ENCODE measurements around the gene CLDN15. TPM values are rescaled to one million over a fixed set of nuclear protein-coding genes. Genes with fewer than 3 reads are reported as not detected.

CLDN15 gene
- total RNA-seq, 4 donors from 2014 or later, result 5.1 to 6.6 (median 5.8) TPM

DNA sequence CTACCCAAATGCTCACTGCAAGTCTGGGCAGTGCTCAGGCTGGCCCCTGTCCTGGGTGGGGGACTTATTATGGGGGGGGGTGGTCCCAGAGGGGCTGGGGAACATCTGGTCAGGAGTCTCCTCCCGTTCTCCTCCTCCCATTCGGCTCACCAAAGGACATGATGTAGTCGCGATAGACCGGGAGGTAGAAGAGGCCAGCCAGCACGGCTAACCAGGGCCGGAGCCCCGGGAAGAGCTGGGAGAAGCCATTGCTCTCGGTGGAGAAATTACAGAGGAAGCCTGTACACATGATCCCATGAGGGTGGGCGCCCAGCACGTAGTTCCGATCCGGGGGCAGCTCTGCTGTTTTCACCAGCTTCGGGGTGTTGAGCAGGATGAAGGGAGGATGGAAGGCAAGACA lies 39.1 kb downstream of the CLDN15 start:
- 51 to 71% methylated on average over 13 to 14 of the region's 14 CpGs for WGBS, 2 donors

DNA sequence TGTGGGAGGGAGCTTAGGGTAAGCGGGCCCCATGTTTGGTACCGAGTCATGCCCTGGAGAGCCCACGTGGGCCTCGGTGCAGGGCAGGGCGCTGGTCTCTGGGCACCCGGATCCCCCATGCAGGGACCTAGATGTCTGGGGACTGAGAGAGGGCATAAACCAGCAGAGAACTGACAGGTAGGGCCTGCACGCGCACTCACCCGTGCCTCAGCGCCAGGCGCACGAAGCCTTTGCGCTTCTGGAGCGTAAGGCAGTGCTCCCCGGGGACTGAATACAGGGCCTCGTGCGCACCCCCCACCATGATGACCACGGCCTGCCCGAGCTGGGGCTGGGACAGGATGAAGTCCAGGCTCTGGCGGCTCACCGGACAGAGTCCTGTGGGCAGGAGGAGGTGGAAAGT lies 39.6 kb downstream of the CLDN15 start:
- intact Hi-C loops (cut with DNase I), result no loop called here
- H3K4me1 ChIP-seq, result peaks cover 0 to 8% of the 10 kb centered on the region in 2 donors
- H3K9me3 ChIP-seq, result no peaks in the 10 kb centered on the region
- no peak overlapping the region for H3K27ac ChIP-seq
- DNase-seq, result no peak
- H3K4me3 ChIP-seq (replicated peaks in 1 of 3), result no peak overlapping the region
- 69 to 72% methylated on average over 11 to 20 of the region's 21 CpGs for WGBS, 2 donors
- peaks cover 8% of the 10 kb centered on the region for H3K27me3 ChIP-seq
- TF ChIP-seq POLR2A (IDR thresholded peaks at IDR 0.05) (no peak), CTCF (IDR thresholded peaks at IDR 0.05) (no peak)
- no peaks in the 10 kb centered on the region for H3K36me3 ChIP-seq

More for the DNA sequence above, 39.1 kb downstream of the CLDN15 start:
- no peaks in the 10 kb centered on the region for H3K36me3 ChIP-seq
- H3K4me1 ChIP-seq, result peaks cover 0 to 8% of the 10 kb centered on the region in 2 donors
- intact Hi-C loops (cut with DNase I), result no loop called here
- H3K9me3 ChIP-seq, result no peaks in the 10 kb centered on the region
- H3K27ac ChIP-seq, result no peak overlapping the region
- TF ChIP-seq POLR2A (IDR thresholded peaks at IDR 0.05), result no peak
- no peak for TF ChIP-seq CTCF (IDR thresholded peaks at IDR 0.05)
- no peak for DNase-seq
- H3K27me3 ChIP-seq, result peaks cover 8% of the 10 kb centered on the region
- no peak overlapping the region for H3K4me3 ChIP-seq (replicated peaks in 1 of 3)

DNA sequence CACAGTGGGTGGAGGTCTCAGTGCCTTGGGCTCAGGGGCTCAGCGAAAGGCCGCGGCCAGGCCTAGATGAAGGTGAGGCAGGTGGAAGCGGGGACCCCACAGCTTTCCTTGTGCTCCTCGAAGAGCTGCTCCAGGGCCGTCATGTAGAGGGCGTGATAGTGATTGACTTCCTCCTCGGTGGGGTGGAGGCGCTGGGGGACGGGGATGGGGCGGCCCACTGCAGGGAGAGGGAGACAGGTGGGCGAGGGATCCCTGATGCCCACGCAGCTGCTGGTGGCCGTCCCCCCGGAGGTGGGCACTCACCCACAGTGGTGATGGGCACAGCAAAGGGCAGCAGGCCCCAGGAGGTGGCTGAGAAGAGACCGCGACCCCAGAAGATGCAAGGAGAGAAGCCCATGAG lies 41.7 kb downstream of the CLDN15 start:
- WGBS, 2 donors, result 85 to 86% methylated on average over 17 of the region's 17 CpGs
- no peak for DNase-seq
- Histone ChIP-seq H3K4me3 (replicated peaks in 1 of 3) (no peak overlapping the region), H3K9me3 (no peaks in the 10 kb centered on the region), H3K27me3 (no peaks in the 10 kb centered on the region), H3K36me3 (no peaks in the 10 kb centered on the region), H3K27ac (no peak overlapping the region), H3K4me1 (no peaks in the 10 kb centered on the region)
- intact Hi-C loops (cut with DNase I), result no loop called here
- TF ChIP-seq CTCF (IDR thresholded peaks at IDR 0.05) (no peak), POLR2A (IDR thresholded peaks at IDR 0.05) (no peak)

DNA sequence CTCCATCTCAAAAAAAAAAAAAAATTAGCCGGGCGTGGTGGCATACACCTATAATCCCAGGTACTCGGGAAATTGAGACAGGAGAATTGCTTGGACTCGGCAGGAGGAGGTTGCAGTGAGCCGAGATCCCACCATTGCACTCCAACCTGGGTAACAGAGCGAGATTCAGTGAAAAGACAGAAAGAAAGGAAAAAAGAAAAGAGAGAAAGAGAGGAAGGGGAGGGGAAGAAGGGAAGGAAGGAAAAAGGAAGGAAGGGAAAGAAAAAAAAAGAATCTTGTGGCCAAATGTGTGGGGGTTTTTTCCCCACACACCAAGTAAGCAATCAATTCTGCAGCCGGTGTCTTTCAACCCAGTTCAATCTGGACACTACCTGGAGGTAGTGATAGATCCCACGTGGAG lies 48.5 kb downstream of the CLDN15 start:
- intact Hi-C loops (cut with DNase I), result no loop called here
- DNase-seq, result no peak
- Histone ChIP-seq H3K36me3 (no peaks in the 10 kb centered on the region), H3K4me1 (no peaks in the 10 kb centered on the region), H3K9me3 (no peaks in the 10 kb centered on the region), H3K4me3 (replicated peaks in 1 of 3) (no peak overlapping the region), H3K27me3 (no peaks in the 10 kb centered on the region), H3K27ac (no peak overlapping the region)
- 86 to 87% methylated on average over 8 of the region's 8 CpGs for WGBS, 2 donors
- TF ChIP-seq POLR2A (IDR thresholded peaks at IDR 0.05) (no peak), CTCF (IDR thresholded peaks at IDR 0.05) (no peak)

- Histone ChIP-seq H3K4me3 (replicated peaks in 1 of 3) (no peak overlapping the region), H3K4me1 (no peaks in the 10 kb centered on the region), H3K27me3 (no peaks in the 10 kb centered on the region), H3K27ac (no peak overlapping the region), H3K9me3 (no peaks in the 10 kb centered on the region), H3K36me3 (no peaks in the 10 kb centered on the region)
- TF ChIP-seq POLR2A (IDR thresholded peaks at IDR 0.05) (no peak), CTCF (IDR thresholded peaks at IDR 0.05) (no peak)
- intact Hi-C loops (cut with DNase I), result no loop called here
- no peak for DNase-seq
- WGBS, 2 donors, result 83 to 85% methylated on average over 4 of the region's 4 CpGs
Measured at GRCh38 chr7:101186844-101187428, 50.7 kb downstream of the CLDN15 start.
